ENCODE measurements around the gene S100A1.
A peak's percentile ranks its signal among the peaks of the same experiment; 100 is the strongest.

S100A1 gene

DNA sequence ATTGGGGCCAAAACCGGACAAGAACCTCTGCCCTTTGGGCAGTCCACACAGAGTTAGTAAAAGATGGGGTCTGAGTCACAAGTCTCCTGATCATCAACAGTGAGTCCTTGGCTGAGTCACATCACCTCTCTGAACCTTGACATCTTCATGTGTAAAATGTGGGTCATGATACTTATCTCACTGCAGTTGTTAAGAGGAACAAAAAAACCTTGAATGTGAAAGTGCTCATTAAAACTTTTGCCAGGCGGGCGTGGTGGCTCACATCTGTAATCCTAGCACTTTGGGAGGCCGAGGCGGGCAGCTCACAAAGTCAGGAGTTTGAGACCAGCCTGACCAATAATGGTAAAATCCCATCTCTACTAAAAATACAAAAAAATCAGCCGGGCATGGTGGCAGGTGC lies 31.0 kb upstream of the S100A1 start:
- Histone ChIP-seq H3K36me3 (ENCODE audit: control insufficient read depth, insufficient read depth, low read length) (no peaks in the 10 kb centered on the region), H3K4me3 (replicated peaks; ENCODE audit: low read depth, low read length) (no peak overlapping the region), H3K27me3 (replicated peaks; ENCODE audit: control insufficient read depth, insufficient read depth, low read length) (no peaks in the 10 kb centered on the region)
- TF ChIP-seq, protein P1, sequence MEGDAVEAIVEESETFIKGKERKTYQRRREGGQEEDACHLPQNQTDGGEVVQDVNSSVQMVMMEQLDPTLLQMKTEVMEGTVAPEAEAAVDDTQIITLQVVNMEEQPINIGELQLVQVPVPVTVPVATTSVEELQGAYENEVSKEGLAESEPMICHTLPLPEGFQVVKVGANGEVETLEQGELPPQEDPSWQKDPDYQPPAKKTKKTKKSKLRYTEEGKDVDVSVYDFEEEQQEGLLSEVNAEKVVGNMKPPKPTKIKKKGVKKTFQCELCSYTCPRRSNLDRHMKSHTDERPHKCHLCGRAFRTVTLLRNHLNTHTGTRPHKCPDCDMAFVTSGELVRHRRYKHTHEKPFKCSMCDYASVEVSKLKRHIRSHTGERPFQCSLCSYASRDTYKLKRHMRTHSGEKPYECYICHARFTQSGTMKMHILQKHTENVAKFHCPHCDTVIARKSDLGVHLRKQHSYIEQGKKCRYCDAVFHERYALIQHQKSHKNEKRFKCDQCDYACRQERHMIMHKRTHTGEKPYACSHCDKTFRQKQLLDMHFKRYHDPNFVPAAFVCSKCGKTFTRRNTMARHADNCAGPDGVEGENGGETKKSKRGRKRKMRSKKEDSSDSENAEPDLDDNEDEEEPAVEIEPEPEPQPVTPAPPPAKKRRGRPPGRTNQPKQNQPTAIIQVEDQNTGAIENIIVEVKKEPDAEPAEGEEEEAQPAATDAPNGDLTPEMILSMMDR (IDR thresholded peaks at IDR 0.05; ENCODE audit: insufficient read depth, low read length, poor library complexity, severe bottlenecking): no peak
- no peak for DNase-seq (ENCODE audit: extremely low read depth, insufficient read length)

DNA sequence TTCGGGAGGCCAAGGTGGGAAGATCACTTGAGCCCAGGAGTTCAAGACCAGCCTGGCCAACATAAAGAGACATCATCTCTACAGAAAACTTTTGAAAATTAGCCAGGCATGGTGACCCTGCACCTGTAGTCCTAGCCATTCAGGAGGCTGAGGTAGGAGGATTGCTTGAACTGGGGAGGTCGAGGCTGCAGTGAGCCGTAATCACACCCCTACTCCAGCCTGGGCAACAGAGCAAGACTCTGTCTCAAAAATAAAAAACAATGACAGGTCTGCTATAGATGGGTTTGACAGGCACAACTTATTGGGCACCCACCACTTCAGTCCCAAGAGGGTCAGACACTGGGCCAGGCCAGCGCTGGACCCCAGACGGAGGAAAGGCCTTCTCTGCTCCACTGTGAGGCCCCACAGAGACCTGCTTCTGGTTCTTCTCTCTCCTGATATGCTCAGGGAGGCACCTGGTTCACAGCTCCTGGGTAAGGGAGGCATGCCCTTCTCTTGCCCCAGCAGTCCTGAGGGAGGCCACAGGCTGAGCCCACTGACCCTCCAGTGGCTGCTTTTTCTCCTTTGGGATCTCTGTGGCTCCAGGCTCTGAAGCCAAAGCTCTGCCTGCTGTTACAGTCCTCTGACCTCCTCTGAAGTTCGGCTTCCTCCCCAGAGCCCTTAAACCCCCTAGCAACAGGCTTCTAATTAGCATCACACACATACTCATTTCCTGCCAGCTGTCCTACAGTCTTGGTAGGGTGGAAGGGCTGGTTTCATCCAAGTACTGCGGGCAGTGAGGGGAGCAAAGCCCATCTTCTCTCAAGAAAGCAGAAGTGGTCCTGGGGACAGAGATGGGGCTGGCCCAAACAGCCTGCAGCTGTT lies 29.7 kb upstream of the S100A1 start:
- Histone ChIP-seq H3K27me3 (replicated peaks; ENCODE audit: control insufficient read depth, insufficient read depth, low read length) (no peaks in the 10 kb centered on the region), H3K4me3 (replicated peaks; ENCODE audit: low read depth, low read length) (no peak overlapping the region), H3K36me3 (ENCODE audit: control insufficient read depth, insufficient read depth, low read length) (no peaks in the 10 kb centered on the region)
- DNase-seq (ENCODE audit: extremely low read depth, insufficient read length): peak; percentile 83
- TF ChIP-seq, protein P1 (IDR thresholded peaks at IDR 0.05; ENCODE audit: insufficient read depth, low read length, poor library complexity, severe bottlenecking): no peak

DNA sequence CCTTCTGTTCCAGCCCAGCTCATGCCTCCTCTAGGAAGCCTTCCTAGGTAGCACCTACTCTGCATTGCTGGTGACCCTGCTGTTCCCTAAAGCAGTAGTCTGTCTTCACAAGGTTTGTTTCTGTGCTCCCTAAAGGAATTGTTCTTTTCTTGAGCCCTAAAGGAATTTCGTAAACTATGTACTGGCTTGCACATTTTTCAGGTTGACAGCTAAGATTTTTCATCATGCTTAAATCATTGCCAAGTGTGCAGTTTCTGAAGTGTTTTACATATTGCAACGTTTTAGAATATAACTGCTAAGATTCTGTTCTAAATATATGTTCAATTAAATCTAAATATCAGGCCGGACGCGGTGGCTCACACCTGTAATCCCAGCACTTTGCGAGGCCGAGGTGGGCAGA lies 28.4 kb upstream of the S100A1 start:
- TF ChIP-seq, protein P1 (IDR thresholded peaks at IDR 0.05; ENCODE audit: insufficient read depth, low read length, poor library complexity, severe bottlenecking): no peak
- Histone ChIP-seq H3K4me3 (replicated peaks; ENCODE audit: low read depth, low read length) (no peak overlapping the region), H3K36me3 (ENCODE audit: control insufficient read depth, insufficient read depth, low read length) (no peaks in the 10 kb centered on the region), H3K27me3 (replicated peaks; ENCODE audit: control insufficient read depth, insufficient read depth, low read length) (no peaks in the 10 kb centered on the region)
- no peak for DNase-seq (ENCODE audit: extremely low read depth, insufficient read length)

DNA sequence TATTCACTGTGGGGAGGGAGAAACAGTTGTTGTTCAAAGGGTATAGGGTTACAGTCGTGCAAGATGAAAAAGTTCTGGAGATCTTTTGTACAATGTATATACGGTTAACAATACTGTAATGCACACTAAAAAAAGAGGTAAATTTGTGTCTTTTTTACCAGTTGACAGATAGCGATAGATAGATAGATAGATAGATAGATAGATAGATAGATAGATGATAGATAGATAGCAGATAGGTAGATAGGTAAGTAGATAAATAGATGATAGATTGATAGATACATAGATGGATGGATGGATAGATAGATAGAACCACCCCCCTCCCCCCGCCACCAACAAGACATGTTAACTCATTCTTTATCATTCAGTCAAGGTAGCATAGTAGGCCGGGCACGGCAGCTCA lies 25.5 kb upstream of the S100A1 start:
- Histone ChIP-seq H3K4me3 (replicated peaks; ENCODE audit: low read depth, low read length) (no peak overlapping the region), H3K27me3 (replicated peaks; ENCODE audit: control insufficient read depth, insufficient read depth, low read length) (no peaks in the 10 kb centered on the region), H3K36me3 (ENCODE audit: control insufficient read depth, insufficient read depth, low read length) (no peaks in the 10 kb centered on the region)
- DNase-seq (ENCODE audit: extremely low read depth, insufficient read length): no peak
- TF ChIP-seq, protein P1 (IDR thresholded peaks at IDR 0.05; ENCODE audit: insufficient read depth, low read length, poor library complexity, severe bottlenecking): no peak

DNA sequence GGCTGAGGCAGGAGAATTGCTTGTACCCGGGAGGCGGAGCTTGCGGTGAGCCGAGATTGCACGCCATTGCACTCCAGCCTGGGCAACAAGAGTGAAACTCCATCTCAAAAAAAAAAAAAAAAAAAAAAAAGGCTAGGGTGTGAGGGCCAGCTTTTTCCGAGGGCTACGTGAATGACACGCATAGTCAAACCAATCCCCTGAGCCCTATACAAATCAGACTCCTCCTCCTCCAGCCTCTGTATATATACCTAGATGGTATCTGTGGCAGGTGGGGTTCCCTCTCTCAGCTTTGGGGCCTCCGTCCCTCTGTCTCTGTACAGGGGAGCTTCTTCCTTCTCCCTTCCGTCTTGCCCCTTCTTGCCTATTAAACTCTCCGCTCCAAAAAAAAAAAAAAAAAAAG lies 22.0 kb upstream of the S100A1 start:
- H3K36me3 ChIP-seq (ENCODE audit: control insufficient read depth, insufficient read depth, low read length): no peaks in the 10 kb centered on the region
- no peaks in the 10 kb centered on the region; the same call in 1 of the 2 replicates for H3K27me3 ChIP-seq (replicated peaks; ENCODE audit: control insufficient read depth, insufficient read depth, low read length)
- H3K4me3 ChIP-seq (replicated peaks; ENCODE audit: low read depth, low read length): no peak overlapping the region
- no peak for DNase-seq (ENCODE audit: extremely low read depth, insufficient read length)
- TF ChIP-seq, protein P1 (IDR thresholded peaks at IDR 0.05; ENCODE audit: insufficient read depth, low read length, poor library complexity, severe bottlenecking): no peak

Measured in GM06990 (cell line).